Epithelial cell of proximal tubule (primary cell): ENCODE data around the gene CAMTA2. TPM values are rescaled to one million over a fixed set of nuclear protein-coding genes. Genes with fewer than 3 reads are reported as not detected.
"Not testable (repeated sequence)": the region's sequence is repeated elsewhere in the genome, so short reads cannot be mapped to it uniquely, and the experiment has no call there.

Source experiments
- DNase-seq: peaks from one replicate; pipeline ENCODE4 v3.0.0-alpha.2; 2011; ENCODE audit warnings: low read depth
- H3K4me3 ChIP-seq: 2 replicates; pipeline ENCODE4 v1.5.1; 2011; ENCODE audit warnings: low read depth, mild to moderate bottlenecking, low read length
- CTCF ChIP-seq: conservative IDR thresholded peaks from 2 replicates; pipeline ENCODE4 v1.5.1; 2012; ENCODE audit warnings: low read depth, mild to moderate bottlenecking, low read length
- total RNA-seq: library from RNA; depleted of rRNA; stranded (reverse); fragments of >200 nt; gene quantifications from 2 replicates; pipeline ENCODE4 v1.2.3, GENCODE V29; 2015

The CAMTA2 gene
- total RNA-seq, 1 donor from 2014 or later, result 16.7 TPM

GRCh38 chr17:4936436-4936835, 51.0 kb downstream of the CAMTA2 start:
- DNase-seq, result no peak
- TF ChIP-seq CTCF, result no peak
- no peak overlapping the region for H3K4me3 ChIP-seq

GRCh38 chr17:4935650-4936049, 51.8 kb downstream of the CAMTA2 start:
- H3K4me3 ChIP-seq, result no peak overlapping the region
- no peak for TF ChIP-seq CTCF
- no peak for DNase-seq

GRCh38 chr17:4934173-4934979, 53.1 kb downstream of the CAMTA2 start:
- DNase-seq, result no peak
- H3K4me3 ChIP-seq, result no peak overlapping the region
- peak; percentile 54 for TF ChIP-seq CTCF

GRCh38 chr17:4933646-4934045, 53.8 kb downstream of the CAMTA2 start:
- H3K4me3 ChIP-seq, result no peak overlapping the region
- TF ChIP-seq CTCF, result no peak
- no peak for DNase-seq

- TF ChIP-seq CTCF, result no peak
- H3K4me3 ChIP-seq, result no peak overlapping the region
- DNase-seq, result no peak
Measured at GRCh38 chr17:4932756-4933155, 54.7 kb downstream of the CAMTA2 start.

GRCh38 chr17:4931963-4932362, 55.5 kb downstream of the CAMTA2 start, which contains the start of gene GP1BA:
GP1BA (plus strand) TSS chr17:4932277; CDS start chr17:4932605, 328 bp downstream.
- DNase-seq, result no peak
- TF ChIP-seq CTCF, result no peak
- no peak within 1 kb of the TSS for H3K4me3 ChIP-seq

- H3K4me3 ChIP-seq, result no peak overlapping the region
- no peak for TF ChIP-seq CTCF
- no peak for DNase-seq
Measured at GRCh38 chr17:4928881-4929280, 58.6 kb downstream of the CAMTA2 start.

GRCh38 chr17:4926577-4927335, 60.7 kb downstream of the CAMTA2 start:
- H3K4me3 ChIP-seq, DNase-seq: not testable (repeated sequence)
